Activated naive CD4-positive, alpha-beta T cell treated with Interleukin-2 at 50 U/mL for 16 hours (primary cell): ENCODE data around the gene COPG2.
"Not testable (repeated sequence)": the region's sequence is repeated elsewhere in the genome, so short reads cannot be mapped to it uniquely, and the experiment has no call there.

Source experiments
- DNase-seq: peaks from one replicate; pipeline ENCODE4 v3.0.0-alpha.2; 2020

The COPG2 gene

GRCh38 chr7:130649004-130649790 is 19.4 kb downstream of the COPG2 start:
- DNase-seq, result no peak

- no peak for DNase-seq
Observed at GRCh38 chr7:130648580-130648979, 20.0 kb downstream of the COPG2 start.

DNA sequence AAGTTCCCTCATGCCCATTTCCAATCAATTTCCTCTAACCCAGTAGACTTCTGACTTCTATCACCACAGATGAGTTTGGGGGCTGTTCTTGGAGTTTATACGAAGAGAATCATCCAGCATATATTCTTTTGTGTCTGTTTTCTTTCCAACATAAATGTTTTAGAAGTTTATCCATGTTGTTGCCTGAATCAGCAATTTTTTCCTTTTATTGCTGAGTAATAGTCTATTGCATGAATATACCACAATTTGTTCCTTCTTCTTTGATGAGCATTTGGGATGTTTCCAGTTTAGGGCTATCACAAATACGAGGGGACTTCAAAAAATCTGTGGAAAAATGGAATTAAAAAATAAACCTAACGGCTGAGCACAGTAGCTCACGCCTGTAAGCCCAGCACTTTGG is 26.2 kb downstream of the COPG2 start:
- no peak for DNase-seq

- no peak for DNase-seq
Observed at GRCh38 chr7:130641497-130641896, 27.1 kb downstream of the COPG2 start.

GRCh38 chr7:130641040-130641439 is 27.5 kb downstream of the COPG2 start:
- no peak for DNase-seq

DNA sequence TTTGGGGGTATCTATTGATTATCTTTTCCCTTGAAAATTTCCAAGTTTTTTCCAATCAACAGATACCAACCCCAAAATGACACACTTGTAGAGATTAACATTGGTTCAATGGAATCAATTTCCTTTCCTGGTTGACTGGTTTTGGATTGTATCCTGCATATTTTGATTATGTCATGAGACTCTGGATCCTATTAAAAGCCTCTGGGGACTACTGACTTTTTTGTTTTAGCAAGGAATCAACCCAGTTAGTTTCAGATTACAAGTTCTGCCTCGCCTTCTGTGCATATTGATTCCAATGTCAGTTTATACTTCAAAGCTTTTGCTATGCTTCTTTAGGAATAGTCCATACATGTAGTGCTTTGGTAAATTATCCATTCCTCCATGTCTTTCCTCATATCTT is 29.2 kb downstream of the COPG2 start:
- DNase-seq, result no peak

DNA sequence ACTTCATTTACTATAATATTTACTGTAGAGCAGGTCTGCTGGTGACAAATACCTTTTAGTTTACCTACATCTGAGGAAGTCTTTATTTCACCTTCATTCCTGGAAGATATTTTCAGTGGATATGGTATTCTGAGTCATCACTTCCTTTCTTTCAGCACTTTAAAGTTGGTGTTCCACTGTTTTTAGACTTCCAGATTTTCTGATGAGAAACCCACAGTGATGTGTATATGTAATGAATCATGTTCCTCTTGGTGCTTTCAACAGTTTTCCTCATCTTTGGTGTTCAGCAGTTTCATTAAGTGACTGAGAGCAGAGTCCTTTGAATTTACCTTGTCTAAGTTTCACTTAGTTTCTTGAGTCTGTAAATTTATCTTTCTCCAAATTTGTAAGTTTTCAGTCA is 36.4 kb downstream of the COPG2 start:
- no peak for DNase-seq

GRCh38 chr7:130628901-130629300 is 39.6 kb downstream of the COPG2 start:
- DNase-seq, result no peak

DNA sequence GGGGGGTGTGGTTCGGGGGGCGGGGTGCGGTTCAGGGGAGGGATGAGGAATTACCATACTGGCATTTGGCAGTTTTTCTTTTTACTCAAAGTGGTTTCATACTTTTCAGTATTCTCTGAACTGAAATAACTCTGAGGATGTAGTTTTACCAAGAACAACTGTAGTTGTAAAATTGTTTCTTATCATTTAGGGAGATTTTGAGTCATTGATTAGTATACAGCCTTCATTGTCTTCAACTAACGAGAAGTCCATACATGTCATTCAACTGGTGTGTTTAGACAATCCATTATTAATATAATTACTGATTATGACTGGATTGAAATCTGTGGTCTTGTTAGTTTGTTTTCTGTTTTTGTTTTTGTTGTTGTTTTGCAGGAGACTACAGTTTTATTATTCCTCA is 40.8 kb downstream of the COPG2 start:
- no peak for DNase-seq

GRCh38 chr7:130622866-130623265 is 45.7 kb downstream of the COPG2 start:
- no peak for DNase-seq

GRCh38 chr7:130615583-130615982 is 53.0 kb downstream of the COPG2 start:
- DNase-seq, result no peak

- DNase-seq, result no peak
Observed at GRCh38 chr7:130614449-130614848, 54.1 kb downstream of the COPG2 start.

- no peak for DNase-seq
Observed at GRCh38 chr7:130611218-130611617, 57.3 kb downstream of the COPG2 start.

DNA sequence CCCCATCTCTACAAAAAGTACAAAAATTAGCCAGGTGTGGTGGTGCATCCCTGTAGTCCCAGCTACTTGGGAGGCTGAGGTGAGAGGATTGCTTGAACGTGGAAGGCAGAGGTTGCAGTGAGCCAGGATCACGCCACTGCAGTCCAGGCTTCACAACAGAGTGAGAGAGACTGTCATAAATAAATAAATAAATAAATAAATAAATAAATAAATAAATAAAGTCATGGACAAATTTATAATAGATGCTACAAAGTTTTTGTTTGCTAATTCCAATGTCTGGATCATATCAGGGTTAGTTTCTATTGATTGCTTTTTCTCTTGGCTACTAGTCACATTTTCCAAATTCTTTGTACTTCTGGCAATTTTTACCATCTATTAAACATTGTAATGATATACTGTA is 61.5 kb downstream of the COPG2 start:
- DNase-seq, result not testable (repeated sequence)

DNA sequence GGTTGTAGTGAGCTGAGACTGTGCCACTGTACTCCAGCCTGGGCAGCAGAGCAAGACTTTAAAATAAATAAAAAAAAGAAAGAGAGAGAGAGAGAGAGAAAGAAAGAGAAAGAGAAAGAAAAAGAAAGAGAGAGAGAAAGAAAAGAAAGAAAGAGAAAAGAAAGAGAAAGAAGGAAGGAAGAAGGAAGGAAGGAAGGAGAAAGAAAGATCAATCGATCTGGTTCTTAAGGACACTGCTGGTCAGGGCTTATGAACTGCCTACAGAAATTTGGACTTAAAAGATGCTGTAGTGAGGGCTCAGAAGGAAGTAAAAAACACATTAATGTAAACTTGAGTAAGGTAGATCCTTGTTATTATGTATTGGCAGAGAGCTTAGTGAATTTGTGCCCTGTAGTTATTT is 62.4 kb downstream of the COPG2 start:
- DNase-seq, result no peak

- DNase-seq, result no peak
Observed at GRCh38 chr7:130598056-130598455, 70.5 kb downstream of the COPG2 start.

DNA sequence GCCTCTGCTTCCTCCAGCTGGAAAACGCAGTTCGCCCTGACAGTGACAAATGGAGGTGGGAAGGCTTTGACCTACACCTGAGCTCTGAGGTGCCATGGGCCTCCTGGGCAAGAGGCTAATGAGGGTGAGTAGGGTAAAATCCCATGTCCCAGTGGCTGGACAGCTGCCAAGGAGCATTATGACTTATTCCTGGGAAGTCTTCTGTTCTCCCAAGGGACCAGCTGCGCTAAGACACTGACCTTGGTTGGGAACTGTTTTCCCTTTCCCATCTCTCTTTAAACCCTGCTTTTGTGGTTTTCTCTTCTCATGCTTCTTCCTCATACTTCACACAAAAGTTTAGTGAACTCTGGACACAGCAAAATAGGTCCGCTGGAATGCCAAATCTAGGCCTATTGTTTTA is 72.6 kb downstream of the COPG2 start:
- DNase-seq, result no peak

DNA sequence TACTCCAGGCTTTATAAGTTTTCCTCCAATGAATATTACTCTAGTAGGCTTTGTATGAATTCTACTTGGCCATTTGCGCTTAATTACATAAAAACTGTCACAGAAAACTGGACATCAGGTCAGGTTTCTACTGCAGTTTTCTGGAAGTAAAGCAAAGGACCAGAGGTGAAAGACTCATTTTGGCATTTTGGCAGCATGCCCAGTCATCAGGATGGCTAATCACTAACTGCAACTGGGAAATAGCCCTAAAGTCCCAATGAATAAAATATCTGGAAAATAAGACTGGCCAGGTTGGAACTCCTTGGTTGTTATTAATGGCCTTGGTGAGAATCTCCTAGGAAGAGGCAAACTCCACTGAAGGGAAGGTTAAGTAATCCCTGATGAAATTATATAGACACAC is 75.5 kb downstream of the COPG2 start:
- DNase-seq, result no peak

DNA sequence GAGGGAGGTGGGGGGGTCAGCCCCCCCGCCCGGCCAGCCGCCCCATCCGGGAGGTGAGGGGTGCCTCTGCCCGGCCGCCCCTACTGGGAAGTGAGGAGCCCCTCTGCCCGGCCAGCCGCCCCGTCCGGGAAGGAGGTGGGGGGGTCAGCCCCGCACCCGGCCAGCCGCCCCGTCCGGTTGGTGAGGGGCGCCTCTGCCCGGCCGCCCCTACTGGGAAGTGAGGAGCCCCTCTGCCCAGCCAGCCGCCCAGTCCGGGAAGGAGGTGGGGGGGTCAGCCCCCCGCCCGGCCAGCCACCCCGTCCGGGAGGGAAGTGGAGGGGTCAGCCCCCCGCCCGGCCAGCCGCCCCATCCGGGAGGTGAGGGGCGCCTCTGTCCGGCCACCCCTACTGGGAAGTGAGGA is 77.1 kb downstream of the COPG2 start:
- not testable (repeated sequence) for DNase-seq

DNA sequence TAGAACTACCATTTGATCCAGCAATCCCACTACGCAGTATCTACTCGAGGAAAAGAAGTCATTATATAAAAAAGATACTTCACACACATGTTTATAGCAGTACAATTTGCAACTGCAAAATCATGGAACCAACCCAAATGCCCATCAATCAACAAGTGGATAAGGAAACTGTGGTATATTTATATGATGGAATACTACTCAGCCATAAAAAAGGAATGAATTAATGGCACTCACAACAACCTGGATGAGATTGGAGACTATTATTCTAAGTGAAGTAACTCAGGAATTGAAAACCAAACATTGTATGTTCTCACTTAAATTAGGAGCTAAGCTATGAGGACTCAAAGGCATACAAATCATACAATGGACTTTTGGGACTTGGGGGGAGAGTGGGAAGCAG is 82.6 kb downstream of the COPG2 start:
- not testable (repeated sequence) for DNase-seq

- not testable (repeated sequence) for DNase-seq
Observed at GRCh38 chr7:130575110-130575509, 93.4 kb downstream of the COPG2 start.

GRCh38 chr7:130570144-130570543 is 98.4 kb downstream of the COPG2 start:
- DNase-seq, result not testable (repeated sequence)

- DNase-seq, result no peak
Observed at GRCh38 chr7:130566898-130567280, 101.7 kb downstream of the COPG2 start.

GRCh38 chr7:130566168-130566897 is 102.2 kb downstream of the COPG2 start:
- no peak for DNase-seq

DNA sequence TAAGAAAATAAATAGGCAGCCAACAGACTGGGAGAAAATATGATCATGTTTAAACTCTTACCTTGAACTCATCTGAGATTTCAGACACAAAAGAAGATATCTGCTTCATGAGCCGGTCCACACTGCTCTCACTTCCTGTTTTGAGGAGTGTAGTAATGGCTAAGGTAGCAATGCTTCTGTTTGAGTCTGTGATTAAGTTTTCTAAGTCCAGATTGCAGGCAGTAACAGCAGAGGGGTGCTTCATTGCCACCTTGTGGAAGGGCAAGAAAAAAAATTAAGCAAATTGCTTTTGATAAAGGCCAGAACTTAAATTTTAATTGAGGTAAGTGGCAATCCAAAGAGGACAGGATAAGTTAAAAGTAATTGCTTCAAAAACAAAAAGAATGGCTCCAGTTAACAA is 107.6 kb downstream of the COPG2 start:
- DNase-seq, result no peak
